Fibroblast of mammary gland (primary cell): ENCODE measurements around the gene CC2D1A.

Experiments
- DNase-seq: peaks from one replicate; pipeline ENCODE4 v3.0.0-alpha.2; 2010; ENCODE audit warnings: low read depth
- H3K4me3 ChIP-seq: 2 replicates; pipeline ENCODE4 v1.5.1; 2011; ENCODE audit warnings: low read depth, mild to moderate bottlenecking, low read length, moderate library complexity; ENCODE audit not compliant: control insufficient read depth
- TF ChIP-seq, protein P1 (sequence below): conservative IDR thresholded peaks from 2 replicates; pipeline ENCODE4 v1.5.1; 2011; ENCODE audit warnings: low read depth, low read length, inconsistent platforms; ENCODE audit not compliant: control insufficient read depth, insufficient read depth

CC2D1A gene

DNA sequence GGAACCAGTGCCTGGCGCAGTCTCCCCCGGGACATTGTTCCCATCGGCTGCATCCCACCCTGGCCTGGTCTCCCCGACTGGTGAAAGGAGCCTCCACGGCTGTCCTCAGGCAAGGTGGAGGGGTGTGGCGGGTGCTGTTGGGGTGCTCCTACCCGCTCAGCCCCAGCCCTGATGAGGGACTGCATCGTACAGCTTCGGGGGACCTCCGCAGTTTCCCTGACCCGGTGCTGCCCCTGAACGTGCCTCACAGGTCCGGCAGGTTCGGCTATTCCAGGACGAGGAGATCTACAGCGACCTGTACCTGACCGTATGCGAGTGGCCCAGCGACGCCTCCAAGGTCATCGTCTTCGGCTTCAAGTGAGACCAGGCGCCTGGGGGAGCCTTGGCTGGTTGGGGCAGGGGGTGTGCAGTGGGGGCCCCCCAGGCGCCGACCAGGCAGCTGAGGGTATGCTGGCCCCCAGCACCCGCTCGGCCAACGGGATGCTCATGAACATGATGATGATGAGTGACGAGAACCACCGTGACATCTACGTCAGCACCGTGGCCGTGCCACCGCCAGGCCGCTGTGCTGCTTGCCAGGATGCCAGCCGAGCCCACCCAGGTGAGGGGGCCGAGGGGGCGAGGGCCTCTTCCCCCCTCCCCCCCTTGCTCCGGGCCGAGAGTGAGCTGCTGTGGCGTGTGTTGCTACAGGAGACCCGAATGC is 49.8 kb downstream of the CC2D1A start:
- H3K4me3 ChIP-seq = no peak overlapping the region
- TF ChIP-seq, protein P1, sequence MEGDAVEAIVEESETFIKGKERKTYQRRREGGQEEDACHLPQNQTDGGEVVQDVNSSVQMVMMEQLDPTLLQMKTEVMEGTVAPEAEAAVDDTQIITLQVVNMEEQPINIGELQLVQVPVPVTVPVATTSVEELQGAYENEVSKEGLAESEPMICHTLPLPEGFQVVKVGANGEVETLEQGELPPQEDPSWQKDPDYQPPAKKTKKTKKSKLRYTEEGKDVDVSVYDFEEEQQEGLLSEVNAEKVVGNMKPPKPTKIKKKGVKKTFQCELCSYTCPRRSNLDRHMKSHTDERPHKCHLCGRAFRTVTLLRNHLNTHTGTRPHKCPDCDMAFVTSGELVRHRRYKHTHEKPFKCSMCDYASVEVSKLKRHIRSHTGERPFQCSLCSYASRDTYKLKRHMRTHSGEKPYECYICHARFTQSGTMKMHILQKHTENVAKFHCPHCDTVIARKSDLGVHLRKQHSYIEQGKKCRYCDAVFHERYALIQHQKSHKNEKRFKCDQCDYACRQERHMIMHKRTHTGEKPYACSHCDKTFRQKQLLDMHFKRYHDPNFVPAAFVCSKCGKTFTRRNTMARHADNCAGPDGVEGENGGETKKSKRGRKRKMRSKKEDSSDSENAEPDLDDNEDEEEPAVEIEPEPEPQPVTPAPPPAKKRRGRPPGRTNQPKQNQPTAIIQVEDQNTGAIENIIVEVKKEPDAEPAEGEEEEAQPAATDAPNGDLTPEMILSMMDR = no peak
- no peak for DNase-seq

DNA sequence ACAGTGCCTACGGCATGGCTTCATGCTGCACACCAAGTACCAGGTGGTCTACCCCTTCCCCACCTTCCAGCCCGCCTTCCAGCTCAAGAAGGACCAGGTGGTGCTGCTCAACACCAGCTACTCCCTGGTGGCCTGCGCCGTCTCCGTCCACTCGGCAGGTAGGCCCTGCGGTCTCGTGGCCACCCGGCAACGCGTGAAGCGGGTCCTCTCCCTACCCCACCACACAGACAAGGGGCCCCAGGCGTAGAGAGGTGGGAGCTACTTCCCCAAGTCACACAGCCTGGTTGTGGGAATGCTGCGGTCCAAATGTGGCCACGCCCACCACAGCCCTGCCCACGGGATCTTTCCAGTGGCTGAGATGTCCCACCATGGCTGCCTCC is 50.4 kb downstream of the CC2D1A start:
- DNase-seq = no peak
- TF ChIP-seq, protein P1 = no peak
- no peak overlapping the region for H3K4me3 ChIP-seq

DNA sequence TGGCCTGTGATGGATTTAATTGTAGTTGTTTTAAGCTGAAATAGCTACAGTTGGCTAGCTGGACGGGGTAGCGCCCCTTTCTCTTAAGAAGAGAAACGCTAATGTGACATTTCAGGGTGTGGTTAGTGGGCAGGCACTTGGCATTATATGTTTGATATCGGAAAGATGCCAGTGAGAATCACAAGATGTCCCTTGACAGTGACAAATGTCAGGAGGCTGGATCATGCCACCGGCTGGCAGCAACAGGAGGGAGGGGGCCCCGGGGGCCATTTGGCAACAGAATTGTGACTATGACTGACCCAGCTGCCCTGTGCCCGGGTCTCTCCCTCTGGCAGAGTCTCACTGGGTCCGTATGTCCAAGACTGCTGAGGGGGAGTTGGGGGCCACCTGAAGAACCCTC is 51.0 kb downstream of the CC2D1A start:
- H3K4me3 ChIP-seq = no peak overlapping the region
- DNase-seq = no peak
- TF ChIP-seq, protein P1 = no peak

DNA sequence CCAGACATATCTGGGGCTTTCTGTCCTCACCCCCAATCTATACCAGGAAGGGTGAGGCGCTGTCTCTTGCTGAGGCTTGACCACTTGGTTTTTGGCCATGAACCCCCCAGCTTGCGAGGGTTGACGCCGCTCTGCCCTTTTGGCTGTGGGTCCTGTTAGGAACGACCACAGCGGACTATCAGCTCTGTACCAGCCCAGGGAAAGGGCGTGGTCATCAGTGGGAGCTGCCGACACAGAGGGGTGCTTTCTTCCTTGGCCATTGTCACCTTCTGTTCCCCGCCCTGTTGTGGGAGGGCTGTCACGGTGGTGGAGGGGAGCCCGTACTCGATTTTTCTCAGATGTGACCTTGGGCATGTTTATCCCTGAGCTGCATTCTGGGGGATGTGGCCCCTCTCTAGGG is 52.0 kb downstream of the CC2D1A start:
- no peak for DNase-seq
- TF ChIP-seq, protein P1 = no peak
- H3K4me3 ChIP-seq = no peak overlapping the region

DNA sequence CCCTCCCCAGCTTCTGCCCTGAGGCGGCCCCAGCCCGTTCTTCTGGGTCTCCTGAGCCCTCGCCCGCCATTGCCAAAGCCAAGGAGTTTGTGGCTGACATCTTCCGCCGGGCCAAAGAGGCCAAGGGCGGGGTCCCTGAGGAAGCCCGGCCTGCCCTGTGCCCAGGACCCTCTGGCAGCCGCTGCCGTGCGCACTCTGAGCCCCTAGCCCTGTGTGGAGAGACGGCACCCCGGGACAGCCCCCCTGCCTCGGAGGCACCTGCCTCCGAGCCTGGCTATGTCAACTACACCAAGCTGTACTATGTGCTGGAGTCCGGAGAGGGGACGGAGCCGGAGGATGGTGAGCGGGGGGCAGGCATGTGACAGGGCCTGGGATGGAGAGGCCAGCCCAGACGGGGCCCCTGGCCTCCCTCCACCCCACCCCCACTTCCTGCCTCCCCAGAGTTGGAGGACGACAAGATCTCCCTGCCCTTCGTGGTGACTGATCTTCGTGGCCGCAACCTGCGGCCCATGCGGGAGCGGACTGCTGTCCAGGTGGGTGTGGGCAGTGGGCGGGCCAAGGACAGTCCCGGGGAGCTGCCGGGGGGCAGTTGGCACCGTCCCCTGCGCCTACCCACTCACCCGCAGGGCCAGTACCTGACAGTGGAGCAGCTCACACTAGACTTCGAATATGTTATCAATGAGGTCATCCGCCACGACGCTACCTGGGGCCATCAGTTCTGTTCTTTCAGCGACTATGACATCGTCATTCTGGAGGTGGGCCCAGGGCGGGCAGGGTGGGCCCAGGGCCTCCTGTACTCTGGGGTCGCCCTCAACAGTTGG is 53.4 kb downstream of the CC2D1A start:
- TF ChIP-seq, protein P1 = no peak
- no peak for DNase-seq
- H3K4me3 ChIP-seq = no peak overlapping the region

DNA sequence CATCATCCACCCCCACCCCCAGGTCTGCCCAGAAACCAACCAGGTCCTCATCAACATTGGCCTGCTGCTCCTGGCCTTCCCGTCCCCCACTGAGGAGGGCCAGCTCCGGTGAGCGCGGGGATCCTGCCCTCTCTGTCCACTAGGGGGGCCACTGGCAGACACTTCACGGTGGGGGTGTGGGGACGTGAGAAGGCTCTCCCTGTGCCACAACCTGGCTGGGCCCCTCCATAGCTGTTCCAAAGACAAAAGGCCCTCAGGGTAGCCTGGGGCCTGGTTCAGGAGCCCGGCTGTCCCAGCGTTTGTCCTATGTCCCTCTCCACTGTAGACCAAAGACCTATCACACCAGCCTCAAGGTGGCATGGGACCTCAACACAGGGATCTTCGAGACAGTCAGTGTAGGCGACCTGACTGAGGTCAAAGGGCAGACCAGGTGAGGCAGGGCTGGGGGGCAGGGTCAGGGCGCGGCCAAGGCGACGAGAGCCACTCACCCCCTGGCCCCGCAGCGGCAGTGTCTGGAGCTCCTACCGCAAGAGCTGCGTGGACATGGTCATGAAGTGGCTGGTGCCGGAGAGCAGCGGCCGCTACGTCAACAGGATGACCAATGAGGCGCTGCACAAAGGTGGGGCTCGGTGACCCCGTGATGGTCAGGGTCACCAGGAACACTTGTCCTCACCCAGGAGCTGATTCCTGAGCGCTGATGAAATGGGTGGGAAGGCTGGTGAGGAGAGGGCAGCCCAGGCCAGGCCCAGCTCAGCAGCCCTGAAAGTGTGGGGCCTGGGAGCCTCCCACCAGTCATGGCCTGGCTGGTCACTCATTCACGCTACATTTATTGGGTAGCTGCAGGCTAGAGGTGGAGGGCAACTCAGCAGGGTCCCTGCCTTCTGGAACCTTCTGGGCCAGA is 54.2 kb downstream of the CC2D1A start:
- TF ChIP-seq, protein P1 = peak; percentile 26
- DNase-seq = no peak
- no peak overlapping the region for H3K4me3 ChIP-seq
